HTERT RPE-1 (cell line): ENCODE data around the gene NLRP8.
"Not testable (repeated sequence)": the region's sequence is repeated elsewhere in the genome, so short reads cannot be mapped to it uniquely, and the experiment has no call there.

Source experiments
- in situ Hi-C: fragments of 300-500 bp; cut with MboI; formaldehyde crosslinking; loops from 4 replicates; pipeline ENCODE4 v1.14.3; 2020; ENCODE audit warnings: low sequenced_read_pairs

NLRP8 gene

DNA sequence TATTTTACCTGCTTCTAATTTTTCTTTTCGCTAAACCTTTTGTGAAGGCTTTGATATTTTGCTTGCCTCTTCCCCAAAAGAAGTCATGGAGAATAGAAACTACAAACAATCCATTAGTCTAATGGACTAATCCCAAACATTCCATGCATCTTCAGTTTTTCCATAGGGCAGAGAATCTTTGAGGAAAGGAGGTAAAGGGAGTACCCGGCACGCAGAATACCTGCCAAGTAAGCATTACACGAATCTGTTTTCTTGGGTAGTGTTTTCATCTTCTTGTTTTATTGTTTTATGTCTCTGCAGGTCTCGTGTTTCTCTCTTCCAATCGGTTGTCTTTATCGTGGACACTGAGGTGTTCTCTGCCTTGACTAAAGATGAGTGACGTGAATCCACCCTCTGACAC lies at the start of gene NLRP8:
Gene NLRP8 (plus strand): TSS at position 301 of the 400 bp plus-strand sequence.
- in situ Hi-C loops = no loop called here

DNA sequence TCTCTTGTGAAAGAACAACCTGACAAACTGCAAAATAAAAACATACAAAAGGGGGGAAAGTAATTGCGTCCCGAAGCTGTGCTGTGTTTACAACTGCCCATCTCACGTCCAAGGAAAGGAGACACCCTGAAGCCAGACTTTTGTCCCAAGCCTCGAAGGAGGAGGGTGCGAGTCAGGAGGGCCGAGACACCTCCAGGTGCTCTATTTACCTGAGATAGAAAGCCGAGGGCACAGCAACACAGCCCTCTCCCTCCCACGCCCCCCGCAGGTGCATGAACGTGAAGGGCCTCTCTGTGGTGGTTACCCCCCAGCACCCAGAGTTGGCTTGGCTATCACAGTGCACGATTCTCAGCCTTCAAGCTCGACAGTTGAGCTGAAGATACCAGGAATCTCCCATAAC lies 48.7 kb upstream of the NLRP8 start:
- in situ Hi-C loops = no loop called here

DNA sequence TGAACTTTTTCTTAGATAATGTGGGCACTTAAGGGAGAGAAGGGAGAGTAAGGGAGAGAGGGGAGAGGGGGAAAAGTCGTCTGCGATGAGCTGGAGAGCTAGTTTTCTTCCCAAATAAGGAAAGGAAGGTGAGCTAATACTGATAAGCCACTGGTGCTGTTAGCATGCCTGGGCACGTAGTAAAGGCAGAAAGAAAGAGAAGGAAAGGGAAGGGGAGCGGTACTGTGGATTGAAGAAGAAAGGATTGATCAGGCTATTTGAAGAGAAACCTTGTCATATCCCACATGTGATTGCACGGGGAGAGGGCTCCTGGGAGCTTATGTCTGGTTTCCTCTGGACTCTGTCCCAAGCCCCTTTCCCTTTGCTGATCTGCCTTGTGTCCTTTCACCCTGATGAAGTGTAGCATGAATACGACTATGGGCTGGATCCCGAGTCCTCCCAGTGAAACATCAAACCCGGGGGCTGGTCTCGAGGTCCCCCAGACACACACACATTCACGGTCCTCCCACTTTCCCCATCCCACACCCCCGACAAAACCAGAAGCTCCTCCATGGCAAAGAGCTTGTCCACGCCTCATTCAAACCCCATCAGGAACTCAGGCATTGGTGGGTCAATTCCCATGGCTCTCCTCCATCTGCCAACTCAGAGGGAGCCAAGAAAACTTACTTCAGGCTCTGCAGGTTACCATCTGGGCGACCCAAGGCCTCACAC lies 46.1 kb upstream of the NLRP8 start:
- in situ Hi-C loops = no loop called here

- in situ Hi-C loops = no loop called here
Observed at GRCh38 chr19:55902080-55902751, 45.4 kb upstream of the NLRP8 start.

GRCh38 chr19:55907286-55907685 lies 40.3 kb upstream of the NLRP8 start:
- in situ Hi-C loops = no loop called here

DNA sequence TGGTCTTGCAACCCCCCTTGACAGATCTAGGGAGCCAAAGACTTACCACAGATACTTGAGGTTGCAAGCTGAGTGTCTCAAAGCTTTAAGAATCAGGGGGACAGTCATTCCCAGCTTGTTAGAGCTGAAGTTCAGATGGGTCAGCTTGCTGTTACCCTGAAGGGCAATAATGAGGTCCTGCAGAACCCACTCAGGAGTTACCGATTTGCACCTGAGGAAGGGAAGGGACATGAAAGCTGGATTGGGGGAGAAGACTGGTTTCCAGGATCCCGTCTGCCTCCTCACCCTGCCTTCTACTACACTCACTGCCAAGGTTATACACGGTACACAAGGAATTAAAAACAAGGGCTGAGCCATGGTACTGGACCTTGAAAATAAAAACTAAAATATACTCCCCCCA lies 39.9 kb upstream of the NLRP8 start:
- in situ Hi-C loops = no loop called here

GRCh38 chr19:55909801-55910200 lies 37.8 kb upstream of the NLRP8 start:
- in situ Hi-C loops = no loop called here

DNA sequence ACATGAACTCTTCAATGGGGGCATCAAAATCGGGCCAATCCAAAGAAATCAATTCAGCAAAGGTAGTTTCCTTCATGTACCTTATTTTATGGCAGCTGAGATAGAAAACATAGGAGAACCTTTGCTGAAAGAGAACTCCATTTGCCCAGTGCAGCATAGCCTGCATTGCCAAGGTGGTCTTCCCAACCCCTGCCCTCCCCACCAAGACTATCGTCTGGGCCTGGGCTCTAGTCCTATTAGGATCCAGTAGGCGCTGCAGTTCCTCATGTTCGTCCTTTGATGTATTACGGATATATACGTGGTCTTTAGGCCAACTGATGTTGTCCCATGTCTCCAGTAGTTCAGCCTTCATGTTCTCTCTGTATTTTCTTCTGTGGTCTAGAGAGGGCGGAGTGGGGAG lies 34.7 kb upstream of the NLRP8 start:
- in situ Hi-C loops = no loop called here

DNA sequence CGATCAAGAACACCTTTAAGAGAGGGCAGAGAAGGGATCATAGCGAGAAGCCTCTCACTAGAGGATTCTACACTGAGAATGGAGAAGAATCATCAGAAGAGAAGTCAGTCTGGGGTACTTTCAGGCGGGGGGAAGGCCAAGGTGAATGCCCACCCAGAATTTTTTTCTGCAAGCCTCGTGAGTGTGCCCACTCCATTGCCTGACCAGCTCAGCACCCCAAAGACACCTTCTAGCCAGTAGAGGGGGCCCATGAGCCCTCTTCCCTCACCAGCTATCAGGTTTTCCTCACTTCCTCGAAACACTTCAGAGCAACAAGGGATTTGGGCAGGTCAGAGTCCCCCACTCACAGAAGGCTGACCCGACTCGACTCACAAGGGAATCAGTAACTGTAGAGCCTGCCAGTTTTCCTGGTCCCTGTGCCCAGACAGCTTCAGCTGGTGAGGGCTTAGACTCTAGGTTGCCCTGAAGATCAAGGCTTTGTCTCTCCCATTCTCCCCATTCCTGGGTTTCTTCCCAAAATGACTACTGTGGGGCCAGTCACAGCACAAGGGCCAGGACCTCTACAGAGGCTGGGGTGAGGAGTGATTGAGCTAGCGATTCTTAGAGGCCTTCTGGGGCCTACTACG lies 33.9 kb upstream of the NLRP8 start:
- in situ Hi-C loops = no loop called here

- in situ Hi-C loops = no loop called here
Observed at GRCh38 chr19:55923556-55923955, 24.1 kb upstream of the NLRP8 start.

DNA sequence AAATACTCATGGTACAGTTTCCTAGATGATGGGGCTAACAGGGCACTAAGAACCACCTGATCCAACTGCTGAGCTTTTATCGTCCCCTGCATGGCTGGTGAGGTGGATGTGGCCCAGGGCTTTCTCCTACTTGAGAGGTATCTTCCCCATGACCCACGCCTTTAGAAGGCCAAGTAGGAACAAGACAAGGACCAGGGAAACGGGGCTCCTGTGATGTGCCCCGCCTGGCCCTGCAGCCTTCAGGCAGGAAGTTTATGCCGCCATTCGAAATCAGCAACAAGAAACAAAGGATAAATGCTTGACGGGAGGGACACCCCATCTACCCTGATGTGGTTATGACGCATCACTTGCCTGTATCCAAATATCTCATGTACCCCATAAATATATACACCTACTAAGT lies 19.6 kb upstream of the NLRP8 start:
- in situ Hi-C loops = no loop called here

GRCh38 chr19:55929258-55929657 lies 18.4 kb upstream of the NLRP8 start:
- in situ Hi-C loops = not testable (repeated sequence)

GRCh38 chr19:55930996-55931515 lies 16.6 kb upstream of the NLRP8 start:
- in situ Hi-C loops = no loop called here

- in situ Hi-C loops = no loop called here
Observed at GRCh38 chr19:55931936-55932386, 15.7 kb upstream of the NLRP8 start, which contains the start of gene NLRP13. TSS of gene NLRP13 (minus strand) at chr19:55932336. CDS start at chr19:55932311, 25 bp downstream.

- in situ Hi-C loops = no loop called here
Observed at GRCh38 chr19:55935206-55935605, 12.4 kb upstream of the NLRP8 start.

DNA sequence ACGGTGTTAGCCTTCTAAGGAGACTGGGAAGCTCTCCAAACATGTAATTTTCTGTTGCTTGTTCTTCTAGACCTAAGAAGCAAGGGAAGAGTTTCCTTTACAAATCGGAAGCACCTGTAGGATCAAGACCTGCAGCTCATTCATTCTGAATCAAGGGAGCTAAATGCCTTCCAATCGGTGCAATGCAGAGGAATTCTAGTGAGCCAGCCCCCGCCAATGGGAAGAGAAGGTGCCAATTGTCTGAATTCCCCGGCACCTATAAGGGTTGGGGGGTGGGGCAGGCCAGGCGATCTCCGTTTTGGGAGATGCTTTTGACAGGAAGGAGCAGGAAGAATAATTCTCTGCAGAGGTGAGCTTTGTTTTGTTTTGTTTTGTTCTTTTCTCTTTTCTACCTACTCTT lies 8.4 kb upstream of the NLRP8 start:
- in situ Hi-C loops = no loop called here

- in situ Hi-C loops = no loop called here
Observed at GRCh38 chr19:55940306-55940705, 7.3 kb upstream of the NLRP8 start.

DNA sequence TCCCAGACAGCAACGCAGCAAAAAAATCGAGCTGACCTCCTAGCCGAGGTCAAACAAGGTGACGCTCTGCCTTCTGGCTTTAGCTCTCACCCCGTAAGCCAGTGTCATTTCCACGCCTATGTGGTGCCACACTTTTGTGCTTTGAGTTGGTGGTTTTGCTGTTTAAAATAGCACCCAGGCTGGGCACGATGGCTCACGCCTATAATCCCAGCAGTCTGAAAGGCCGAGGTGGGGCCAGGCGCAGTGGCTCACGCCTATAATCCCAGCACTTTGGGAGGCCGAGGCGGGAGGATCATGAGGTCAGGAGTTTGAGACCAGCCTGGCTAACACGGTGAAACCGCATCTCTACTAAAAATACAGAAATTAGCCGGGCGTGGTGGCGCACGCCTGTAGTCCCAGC lies 2.9 kb downstream of the NLRP8 start:
- in situ Hi-C loops = not testable (repeated sequence)

- in situ Hi-C loops = no loop called here
Observed at GRCh38 chr19:55956431-55956830, 8.8 kb downstream of the NLRP8 start.

- in situ Hi-C loops = no loop called here
Observed at GRCh38 chr19:55958356-55958755, 10.7 kb downstream of the NLRP8 start.

DNA sequence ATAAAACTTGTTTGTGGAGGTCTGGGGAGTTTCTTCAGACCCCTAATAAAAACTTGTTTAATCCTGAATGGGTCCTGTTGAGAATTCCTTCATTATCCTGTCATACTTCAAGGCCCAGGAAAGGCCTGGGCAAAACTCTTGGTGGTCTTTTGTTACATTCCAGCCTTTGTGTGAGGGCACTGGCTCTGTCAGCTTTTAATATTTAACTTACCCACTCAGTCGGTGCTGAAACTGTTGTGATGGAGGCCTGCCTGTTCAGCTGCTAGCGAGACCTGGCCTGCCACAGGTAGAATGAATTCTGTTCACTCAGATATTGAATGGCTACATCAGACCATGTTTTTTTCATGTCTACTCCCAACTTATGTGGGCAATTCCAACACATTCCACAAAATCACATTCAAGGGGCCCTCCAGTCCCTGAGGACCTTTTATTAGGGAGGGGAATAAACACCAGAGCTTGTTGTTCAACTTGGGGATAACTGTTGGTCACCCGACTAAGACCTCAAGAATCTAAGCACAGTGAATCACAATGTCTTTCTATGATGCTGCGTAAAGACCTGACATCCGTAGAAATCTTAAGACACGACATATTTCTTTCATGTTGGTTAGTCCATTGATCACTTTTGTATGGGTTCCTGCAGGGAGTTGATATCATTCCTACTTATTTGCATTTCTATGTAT lies 12.5 kb downstream of the NLRP8 start:
- in situ Hi-C loops = no loop called here
